Measurements from ENCODE around the gene ANKRD18A. TPM values are rescaled to one million over a fixed set of nuclear protein-coding genes. Genes with fewer than 3 reads are reported as not detected.

The ANKRD18A gene
- 2.4 TPM in 2 replicates for total RNA-seq

- Histone ChIP-seq H3K36me3 (ENCODE audit: control insufficient read depth, insufficient read depth, low read length) (no peaks in the 10 kb centered on the region), H3K27me3 (ENCODE audit: control insufficient read depth, insufficient read depth, low read length) (no peaks in the 10 kb centered on the region), H3K4me3 (ENCODE audit: low read depth, low read length) (peak within 1 kb of the TSS; percentile 78)
- TF ChIP-seq CTCF (IDR thresholded peaks at IDR 0.05; ENCODE audit: insufficient read depth, low read length, poor library complexity, severe bottlenecking) = peak; percentile 71
- DNase-seq (ENCODE audit: low read depth) = peak; percentile 70
These were observed at the start of gene ANKRD18A for GRCh38 chr9:38620483-38621433. ANKRD18A (minus strand) TSS chr9:38620596; CDS start chr9:38620285, 311 bp downstream.

GRCh38 chr9:38668791-38669466 lies 48.5 kb upstream of the ANKRD18A start:
- no peaks in the 10 kb centered on the region for H3K36me3 ChIP-seq (ENCODE audit: control insufficient read depth, insufficient read depth, low read length)
- no peak for TF ChIP-seq CTCF (IDR thresholded peaks at IDR 0.05; ENCODE audit: insufficient read depth, low read length, poor library complexity, severe bottlenecking)
- no peak overlapping the region for H3K4me3 ChIP-seq (ENCODE audit: low read depth, low read length)
- H3K27me3 ChIP-seq (ENCODE audit: control insufficient read depth, insufficient read depth, low read length) = no peaks in the 10 kb centered on the region
- DNase-seq (ENCODE audit: low read depth) = no peak

GRCh38 chr9:38662763-38663593 lies 42.6 kb upstream of the ANKRD18A start:
- no peak for DNase-seq (ENCODE audit: low read depth)
- Histone ChIP-seq H3K4me3 (ENCODE audit: low read depth, low read length) (no peak overlapping the region), H3K27me3 (ENCODE audit: control insufficient read depth, insufficient read depth, low read length) (no peaks in the 10 kb centered on the region), H3K36me3 (ENCODE audit: control insufficient read depth, insufficient read depth, low read length) (no peaks in the 10 kb centered on the region)
- TF ChIP-seq CTCF (IDR thresholded peaks at IDR 0.05; ENCODE audit: insufficient read depth, low read length, poor library complexity, severe bottlenecking) = peak; percentile 44

- no peak for DNase-seq (ENCODE audit: low read depth)
- Histone ChIP-seq H3K36me3 (ENCODE audit: control insufficient read depth, insufficient read depth, low read length) (no peaks in the 10 kb centered on the region), H3K4me3 (ENCODE audit: low read depth, low read length) (no peak overlapping the region), H3K27me3 (ENCODE audit: control insufficient read depth, insufficient read depth, low read length) (no peaks in the 10 kb centered on the region)
- no peak for TF ChIP-seq CTCF (IDR thresholded peaks at IDR 0.05; ENCODE audit: insufficient read depth, low read length, poor library complexity, severe bottlenecking)
These were observed 39.1 kb upstream of the ANKRD18A start for GRCh38 chr9:38659538-38659937.

GRCh38 chr9:38656896-38657295 lies 36.5 kb upstream of the ANKRD18A start:
- no peak for DNase-seq (ENCODE audit: low read depth)
- H3K36me3 ChIP-seq (ENCODE audit: control insufficient read depth, insufficient read depth, low read length) = no peaks in the 10 kb centered on the region
- TF ChIP-seq CTCF (IDR thresholded peaks at IDR 0.05; ENCODE audit: insufficient read depth, low read length, poor library complexity, severe bottlenecking) = no peak

More at GRCh38 chr9:38656896-38657295, 36.5 kb upstream of the ANKRD18A start:
- H3K27me3 ChIP-seq (ENCODE audit: control insufficient read depth, insufficient read depth, low read length) = no peaks in the 10 kb centered on the region
- H3K4me3 ChIP-seq (ENCODE audit: low read depth, low read length) = no peak overlapping the region
